KBM-7 (cell line): ENCODE results near the gene CDK14.

Experiments used
- DNase-seq: peaks from one replicate; pipeline ENCODE4 v3.0.0-alpha.2; 2015
- in situ Hi-C: fragments of 300-500 bp; cut with MboI; formaldehyde crosslinking; loops from 2 replicates; pipeline ENCODE4 v1.14.3; 2020; ENCODE audit warnings: low sequenced_read_pairs, low pct_unique_long_range_greater_than_20kb, mixed read lengths

Gene CDK14

DNA sequence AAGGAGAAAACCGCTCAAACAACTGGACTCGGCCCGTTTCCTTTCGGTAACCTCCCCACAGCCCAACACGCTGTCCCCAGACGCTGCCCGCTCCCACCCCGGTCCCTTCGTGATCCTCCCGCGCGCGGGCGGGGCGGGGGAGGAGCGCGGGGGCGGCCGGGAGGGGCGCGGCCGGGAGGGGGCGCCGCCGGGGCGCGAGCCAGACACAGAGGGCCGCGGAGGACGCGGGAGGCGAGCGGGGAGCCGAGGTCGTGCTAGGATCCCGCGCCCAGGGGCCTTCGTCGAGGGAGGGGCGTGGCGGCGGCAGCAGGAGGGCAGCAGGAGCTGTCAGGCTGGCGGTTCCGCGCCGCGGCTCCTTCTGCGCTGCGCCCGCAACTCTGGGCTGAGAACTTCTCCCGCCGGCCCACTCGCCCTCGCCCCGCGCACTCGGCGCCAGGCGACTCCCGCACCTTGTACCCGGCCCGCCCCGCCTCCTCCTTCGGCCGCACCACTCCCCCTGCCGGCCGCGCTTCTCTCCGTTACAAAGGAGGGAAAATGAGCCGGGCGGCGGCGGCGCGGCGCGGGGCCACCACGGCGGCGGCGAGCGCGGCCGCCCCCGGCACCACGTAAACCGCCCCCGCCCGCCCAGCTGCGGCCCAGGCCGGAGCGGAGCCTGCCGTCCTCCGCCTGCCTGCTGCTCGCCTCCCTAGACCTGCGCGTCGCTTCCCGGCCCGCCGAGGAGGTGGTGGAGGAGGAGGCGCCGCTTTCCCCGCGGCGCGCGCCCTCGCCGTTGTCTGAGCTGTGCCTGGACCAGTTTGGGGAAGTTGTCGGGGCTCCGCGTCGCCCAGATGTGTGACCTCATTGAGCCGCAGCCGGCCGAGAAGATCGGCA is at the start of gene CDK14:
TSS of gene CDK14 (plus strand) at position 521 of the 870 bp plus-strand sequence. CDS start at position 828, 307 bp downstream.
- in situ Hi-C loops, result no loop called here
- DNase-seq, result peak; percentile 77

DNA sequence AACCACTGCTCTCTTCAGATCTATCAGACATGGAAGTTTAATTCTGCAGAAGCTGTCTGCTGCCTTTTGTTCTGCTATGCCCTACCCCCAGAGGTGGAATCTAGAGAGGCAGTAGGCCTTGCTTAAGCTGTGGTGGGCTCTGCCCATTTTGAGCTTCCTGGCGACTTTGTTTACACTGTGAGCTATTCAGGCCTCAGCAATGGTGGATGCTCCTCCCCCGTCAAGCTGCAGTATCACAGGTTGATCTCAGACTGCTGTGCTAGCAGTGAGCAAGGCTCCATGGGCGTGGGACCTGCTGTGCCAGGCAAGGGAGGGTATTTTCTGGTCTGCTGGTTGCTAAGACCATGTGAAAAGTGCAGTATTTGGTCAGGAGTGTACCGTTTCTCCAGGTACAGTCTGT is 45.1 kb upstream of the CDK14 start:
- DNase-seq, result no peak
- in situ Hi-C loops, result no loop called here

DNA sequence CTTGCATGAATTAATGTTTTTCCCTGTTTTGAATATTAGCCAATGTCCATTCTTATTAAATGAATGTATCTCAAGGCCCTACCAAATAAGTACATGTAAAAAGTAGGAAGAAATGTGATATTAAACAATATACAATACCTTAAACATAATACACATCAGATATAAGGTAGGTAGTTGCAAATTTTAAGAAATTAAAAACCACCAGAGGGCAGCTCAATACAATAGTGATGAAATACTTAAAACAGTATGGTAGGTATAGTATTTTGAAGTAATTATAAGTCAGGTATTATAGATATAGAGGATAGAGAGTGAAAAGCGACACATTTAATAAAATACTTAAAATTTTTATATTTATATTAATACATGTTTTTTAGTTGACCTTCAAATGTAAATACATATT is 43.6 kb upstream of the CDK14 start:
- in situ Hi-C loops, result no loop called here
- DNase-seq, result peak; percentile 6

DNA sequence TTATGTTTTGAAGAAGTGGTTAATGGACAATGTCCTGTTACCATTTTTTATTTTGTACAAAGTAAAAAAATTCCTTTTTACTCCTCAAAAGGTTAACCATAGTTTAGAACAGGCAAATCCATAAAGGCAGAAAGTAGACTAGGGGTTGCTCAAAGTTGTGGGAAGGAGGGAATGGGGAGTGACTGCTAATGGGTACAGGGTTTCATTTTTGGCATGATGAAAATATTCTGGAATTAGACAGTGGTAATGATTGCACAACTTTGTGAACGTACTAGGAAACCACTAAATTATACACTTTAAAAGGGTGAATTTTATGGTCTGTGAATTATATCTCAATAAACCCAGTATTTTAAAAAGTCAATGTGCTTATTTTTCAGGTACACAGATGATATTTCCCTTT is 35.4 kb upstream of the CDK14 start:
- DNase-seq, result no peak
- in situ Hi-C loops, result no loop called here

DNA sequence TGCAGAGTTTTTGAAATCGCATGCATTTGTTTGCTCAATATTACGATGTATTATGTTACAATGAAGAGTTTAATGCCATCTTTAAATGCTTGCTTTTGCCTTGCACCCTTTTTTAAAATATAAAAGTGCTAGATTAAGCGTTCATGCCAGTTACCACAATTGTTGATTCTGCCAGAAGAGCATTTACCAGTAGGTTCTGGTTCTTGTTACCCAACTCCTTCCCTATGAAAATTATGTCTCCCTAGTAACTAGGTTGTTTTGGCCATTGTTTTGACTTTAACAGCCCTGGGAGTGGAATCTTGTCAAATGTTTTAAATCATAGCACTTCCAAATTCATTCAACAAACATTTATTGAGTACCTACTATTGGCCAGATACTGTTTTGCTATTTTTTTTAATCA is 32.8 kb upstream of the CDK14 start:
- in situ Hi-C loops, result no loop called here
- DNase-seq, result no peak

DNA sequence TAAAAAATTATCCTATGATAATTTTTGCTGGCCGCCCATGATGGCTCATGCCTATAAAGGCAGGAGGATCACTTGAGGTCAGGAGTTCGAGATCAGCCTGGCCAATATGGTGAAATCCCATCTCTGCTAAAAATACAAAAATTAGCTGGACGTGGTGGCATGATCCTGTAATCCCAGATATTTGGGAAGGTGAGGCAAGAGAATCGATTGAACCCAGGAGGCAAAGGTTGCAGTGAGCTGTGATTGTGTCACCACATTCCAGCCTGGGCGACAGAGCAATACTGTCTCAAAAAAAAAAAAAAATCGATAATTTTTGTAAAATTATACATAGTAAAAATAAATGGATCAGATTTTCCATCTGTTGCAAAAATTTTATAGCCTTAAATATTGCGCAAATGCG is 31.7 kb upstream of the CDK14 start:
- DNase-seq, result no peak
- in situ Hi-C loops, result no loop called here

DNA sequence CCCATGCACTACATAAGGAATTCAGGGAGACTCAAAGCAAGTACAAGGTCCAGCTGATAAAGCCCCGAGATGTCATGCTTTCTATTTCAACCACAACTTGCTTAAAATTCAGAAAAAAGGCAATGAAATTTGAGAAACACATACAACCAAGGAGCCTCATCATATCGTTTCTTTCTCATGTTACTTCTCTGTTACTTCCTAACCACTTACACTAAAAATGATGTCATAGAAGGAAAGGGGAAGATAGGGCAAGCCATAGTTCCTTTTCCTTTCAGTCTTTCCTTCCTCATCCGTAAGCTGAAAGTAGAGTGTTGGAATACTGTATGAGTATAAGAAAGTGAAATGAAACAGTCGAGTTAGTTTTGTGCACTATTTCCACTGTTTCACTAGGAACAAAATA is 27.9 kb upstream of the CDK14 start:
- in situ Hi-C loops, result no loop called here
- no peak for DNase-seq

DNA sequence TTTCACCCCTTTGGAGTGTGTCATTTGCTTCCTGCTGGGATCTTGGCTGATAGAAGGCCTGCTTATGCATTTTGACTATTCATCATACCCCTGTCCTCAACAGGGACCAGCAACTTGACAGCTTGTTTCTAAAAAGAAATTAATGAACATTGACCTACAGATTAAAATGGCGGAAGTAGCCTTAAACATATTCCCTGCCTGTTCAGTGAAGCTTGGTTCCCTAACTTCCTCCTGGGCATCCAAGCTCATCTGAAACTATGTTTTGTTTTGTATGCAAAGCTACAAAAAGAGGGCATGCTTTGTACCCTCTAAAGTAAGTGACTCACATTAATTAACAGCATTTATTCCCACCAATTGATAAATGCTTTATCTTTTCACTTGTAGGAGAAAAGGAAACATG is 26.8 kb upstream of the CDK14 start:
- no peak for DNase-seq
- in situ Hi-C loops, result no loop called here

DNA sequence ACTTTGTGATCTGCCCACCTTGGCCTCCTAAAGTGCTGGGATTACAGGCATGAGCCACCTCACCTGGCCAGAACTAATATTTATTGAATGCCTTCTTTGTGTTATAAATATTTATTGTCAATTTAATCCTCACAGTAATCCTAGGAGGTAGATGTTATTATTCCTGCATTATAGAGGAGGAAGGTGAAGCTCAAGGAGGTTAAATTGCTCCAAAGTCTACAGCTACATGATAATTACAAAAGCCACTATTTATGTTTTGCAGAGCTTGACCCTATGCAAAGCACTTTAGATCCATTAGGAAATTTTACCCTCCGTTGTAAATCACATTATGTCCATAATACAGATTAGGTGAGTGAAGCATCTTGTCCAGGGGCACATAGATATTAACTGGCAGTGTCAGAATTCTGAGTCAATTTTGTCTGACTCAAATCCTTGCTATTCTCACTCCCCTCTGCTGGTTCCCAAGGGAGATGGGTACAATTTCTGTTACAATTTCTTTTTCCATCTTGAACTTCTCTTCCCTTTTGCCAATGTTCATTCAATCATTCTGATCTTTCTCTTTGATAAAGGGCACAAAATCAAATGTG is 25.7 kb upstream of the CDK14 start:
- in situ Hi-C loops, result no loop called here
- DNase-seq, result no peak

DNA sequence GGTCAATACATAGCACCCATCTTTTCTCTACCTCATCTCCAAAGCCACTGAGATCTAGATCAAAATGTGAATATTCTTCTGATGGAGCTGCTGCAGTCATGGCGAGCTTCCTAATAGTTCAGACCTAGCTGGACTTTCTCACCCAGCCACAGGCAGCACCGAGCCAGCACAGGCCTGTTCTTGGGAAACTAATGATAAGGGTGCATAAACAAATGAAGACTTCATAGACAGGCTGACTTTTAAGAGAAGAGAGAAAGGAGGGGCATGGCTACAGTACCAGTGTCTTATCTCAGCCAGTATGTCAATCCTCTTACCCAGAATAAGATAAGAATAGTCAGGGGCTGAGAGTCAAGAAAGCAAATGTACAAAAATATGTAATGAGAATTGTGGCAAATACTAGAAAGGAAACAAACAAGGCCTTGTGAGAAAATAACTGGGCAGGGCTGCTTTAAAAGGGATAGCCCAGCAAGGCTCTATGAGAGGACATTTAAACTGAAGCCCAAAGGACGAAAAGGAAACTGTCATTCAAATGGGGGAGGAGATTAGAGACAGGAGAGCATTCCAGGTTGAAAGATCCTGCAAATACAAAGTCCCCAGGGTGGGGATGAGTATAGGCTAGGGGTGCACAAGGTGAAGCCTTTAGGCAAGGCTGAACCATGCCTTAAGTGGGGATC is 21.8 kb upstream of the CDK14 start:
- no peak for DNase-seq
- in situ Hi-C loops, result no loop called here

DNA sequence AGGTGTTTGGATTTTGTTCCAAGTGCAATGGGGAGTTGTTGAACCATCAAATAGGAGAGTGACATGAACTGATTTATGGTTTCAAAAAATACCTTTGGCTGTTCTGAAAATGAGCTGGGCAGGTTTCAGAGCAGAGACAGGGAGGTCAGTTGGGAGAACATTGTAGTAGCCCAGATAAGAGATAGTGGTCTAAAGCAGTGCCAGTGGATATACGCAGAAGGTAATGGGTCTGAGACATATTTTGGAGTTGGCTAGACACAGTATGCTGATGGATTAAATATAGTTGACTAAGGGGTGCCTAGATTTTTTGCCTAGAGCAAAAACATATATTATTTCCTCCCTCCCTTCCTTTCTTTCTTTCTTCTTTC is 21.3 kb upstream of the CDK14 start:
- in situ Hi-C loops, result no loop called here
- no peak for DNase-seq

DNA sequence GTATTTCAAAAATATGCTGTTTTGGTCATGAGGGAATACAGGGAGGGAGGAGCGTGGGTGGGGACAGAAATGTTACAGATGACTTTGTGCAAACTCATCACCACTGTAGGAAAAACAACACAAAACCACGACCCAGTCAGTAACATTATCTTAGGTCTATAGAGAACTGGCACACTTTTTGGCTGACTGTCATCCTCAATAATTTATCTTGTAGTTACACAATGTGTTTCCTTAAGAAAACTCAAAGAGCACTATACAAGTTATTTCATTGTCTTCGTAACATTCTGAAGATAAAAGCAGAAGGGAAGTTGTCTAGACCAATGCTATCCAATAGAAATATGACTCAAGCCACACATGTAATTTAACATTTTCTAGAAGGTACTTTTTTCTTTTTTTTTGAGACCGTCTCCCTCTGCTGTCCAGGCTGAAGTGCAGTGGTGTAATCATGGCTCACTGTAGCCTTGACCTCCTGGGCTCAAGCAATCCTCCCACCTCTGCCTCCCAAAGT is 16.9 kb upstream of the CDK14 start:
- no peak for DNase-seq
- in situ Hi-C loops, result no loop called here

DNA sequence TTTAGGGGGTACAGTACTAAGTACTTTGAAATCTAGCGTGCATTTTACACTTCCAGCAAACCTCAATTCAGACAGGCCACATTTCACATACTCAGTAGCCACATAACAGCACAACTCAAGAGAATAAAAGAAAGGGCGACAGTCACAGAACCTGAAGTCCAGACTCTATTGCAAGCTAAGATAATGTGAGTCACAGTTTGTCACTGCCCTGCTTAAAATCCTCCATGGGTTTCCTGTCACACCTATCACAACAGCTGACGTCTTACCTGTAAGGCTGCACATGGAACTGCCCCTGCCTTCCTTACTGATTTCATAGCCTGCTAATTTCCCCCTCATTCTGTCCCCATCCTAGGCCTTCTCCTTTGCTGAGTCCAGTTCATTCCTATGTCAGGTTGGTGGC is 16.1 kb upstream of the CDK14 start:
- no peak for DNase-seq
- in situ Hi-C loops, result no loop called here

DNA sequence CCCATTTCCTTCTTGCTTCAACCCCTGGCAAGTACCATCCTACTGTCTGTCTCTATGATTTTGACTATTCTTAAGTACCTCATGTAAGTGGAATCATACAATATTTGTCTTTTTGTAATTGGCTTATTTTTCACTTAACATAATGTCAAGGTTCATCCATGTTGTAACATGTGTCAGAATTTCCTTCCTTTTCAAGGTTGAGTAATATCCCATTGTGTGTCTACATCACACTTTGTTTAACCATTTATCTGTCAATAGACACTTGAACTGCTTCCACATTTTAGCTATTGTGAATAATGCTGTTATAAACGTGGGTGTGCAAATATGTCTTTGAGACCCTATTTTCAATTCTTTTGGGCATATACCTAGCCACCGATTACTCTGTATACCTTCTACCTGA is 14.0 kb upstream of the CDK14 start:
- in situ Hi-C loops, result no loop called here
- no peak for DNase-seq

DNA sequence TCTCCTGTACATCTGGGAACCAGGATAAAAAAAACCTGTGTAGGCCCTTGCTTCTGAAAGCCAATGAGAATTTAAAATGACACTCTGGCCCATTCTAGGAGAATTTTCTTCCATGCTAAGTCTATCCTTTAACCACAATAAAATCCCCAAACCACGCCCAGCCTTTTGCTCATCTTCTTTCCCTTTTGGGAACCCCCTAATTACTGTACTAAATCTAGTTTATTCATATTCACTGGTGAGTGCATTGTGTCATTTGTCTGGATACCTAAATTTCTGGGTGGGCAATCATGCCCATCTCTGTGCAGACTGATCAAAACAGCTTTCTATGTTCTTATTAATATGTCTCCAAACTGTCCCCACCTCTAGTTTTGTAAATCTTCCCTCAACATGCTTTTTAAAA is 11.7 kb upstream of the CDK14 start:
- in situ Hi-C loops, result no loop called here
- DNase-seq, result no peak

DNA sequence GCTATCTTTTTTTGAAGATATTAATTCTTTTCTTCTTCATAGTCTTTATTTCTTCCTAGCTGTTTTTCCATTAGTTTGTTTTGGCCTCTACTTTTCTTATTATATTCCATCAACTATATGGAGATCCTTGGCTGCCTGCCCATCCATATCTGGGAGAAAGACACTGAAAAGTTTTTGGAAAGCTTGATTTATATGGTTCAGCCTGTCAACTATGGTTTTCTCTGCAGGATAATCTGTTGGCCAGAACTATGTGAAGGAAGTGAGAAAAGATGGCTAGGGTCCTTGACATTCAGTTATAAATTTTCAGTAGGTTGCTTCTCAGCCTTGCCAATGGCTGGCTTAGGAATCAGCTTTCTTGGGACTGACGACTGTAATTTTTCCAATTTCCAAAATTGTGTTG is 10.0 kb upstream of the CDK14 start:
- DNase-seq, result no peak
- in situ Hi-C loops, result no loop called here

DNA sequence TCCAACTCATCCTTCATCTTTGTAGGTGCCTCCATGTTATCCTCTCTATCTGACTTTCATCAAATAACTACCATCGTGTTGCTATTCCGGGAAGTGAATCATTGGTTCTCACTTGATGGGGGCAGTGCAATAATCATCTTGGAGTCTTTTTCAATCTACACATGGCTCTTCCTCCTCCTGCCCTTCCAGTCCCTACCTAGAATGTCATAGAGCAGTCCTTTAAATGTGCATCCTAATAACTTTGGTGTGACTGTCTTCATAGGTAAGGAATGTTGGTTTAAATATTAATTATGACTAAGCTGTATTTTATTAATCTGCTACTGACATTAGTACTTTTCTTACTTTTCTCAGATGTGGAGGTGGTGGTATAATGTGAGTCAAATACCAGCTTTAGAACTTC is 8.4 kb upstream of the CDK14 start:
- in situ Hi-C loops, result no loop called here
- DNase-seq, result no peak

DNA sequence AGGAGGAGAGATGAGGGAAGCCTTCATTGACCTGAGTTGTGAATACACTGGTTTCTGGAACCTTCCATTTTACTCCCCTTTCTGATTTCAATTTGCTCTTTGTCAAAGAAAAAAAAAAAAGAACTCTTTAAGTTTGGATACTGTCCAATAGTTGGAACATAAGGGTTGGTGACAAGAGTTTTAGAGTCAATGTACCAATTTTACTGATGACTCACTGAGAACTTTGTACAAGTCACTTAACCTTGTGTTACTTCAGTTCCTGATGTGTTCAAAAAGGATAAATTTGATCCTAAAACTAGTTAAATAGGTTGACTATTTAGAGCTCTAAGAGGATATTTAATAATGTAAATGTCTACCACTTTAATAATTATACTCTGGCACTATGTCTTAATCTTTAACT is 4.1 kb upstream of the CDK14 start:
- in situ Hi-C loops, result no loop called here

DNA sequence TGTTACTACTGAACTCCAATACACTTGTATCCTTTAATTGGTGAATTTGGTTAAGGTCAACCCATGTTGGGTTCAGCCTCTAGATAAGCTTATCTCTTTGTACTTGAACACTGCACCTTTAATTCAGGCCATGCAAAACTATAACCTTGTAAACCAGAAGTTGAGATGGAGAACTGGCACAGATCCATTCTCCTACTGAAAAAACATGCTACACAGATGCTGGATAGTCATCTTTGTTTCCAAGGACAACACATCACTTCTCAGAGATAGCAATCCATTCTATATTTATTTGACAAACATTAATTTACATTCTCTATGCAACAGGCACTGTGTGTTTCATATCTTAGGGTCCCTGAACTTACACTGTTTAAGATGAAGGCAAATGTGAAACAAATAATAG is 2.9 kb upstream of the CDK14 start:
- DNase-seq, result no peak
- in situ Hi-C loops, result no loop called here

More for the DNA sequence above, 4.1 kb upstream of the CDK14 start:
- no peak for DNase-seq

DNA sequence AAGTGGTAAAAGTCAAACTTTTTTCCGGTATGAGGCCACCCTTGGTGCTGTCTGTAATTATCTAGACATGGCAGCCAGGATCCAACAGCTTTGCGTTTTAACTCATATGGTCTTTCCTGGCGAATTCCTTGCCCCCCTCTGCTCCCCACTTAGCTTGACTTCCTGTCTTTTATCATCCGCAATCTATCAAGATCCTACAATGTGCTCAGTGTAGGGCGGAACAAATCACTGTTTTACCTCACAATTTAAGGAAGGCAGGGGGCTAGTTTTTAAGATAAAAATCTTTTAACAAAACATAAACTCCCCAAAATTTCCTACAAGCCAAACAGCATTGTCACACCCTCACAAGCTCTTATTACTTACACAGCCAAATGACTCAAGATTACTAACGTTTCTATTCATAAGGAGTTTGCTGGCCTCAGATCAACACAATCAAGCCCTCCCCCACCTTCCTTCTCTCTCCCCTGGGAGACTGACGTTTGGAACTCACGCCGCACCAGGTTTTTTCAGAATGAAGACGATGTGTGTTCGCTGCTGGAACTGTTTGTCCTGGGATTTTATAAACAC is 1.3 kb upstream of the CDK14 start:
- in situ Hi-C loops, result no loop called here
- peak; percentile 20 for DNase-seq
